Spleen (tissue), 7 donors: ENCODE data around the gene DSG4.

ENCODE experiments used
- POLR2A ChIP-seq, 3 donors: fragments of 450-650 bp; IDR thresholded peaks; one replicate each; pipeline ENCODE4 v1.5.1; 2017; ENCODE audit warnings: antibody characterized with exemption in 3 of 3, mild to moderate bottlenecking in 1 of 3
- POLR2AphosphoS5 ChIP-seq, 3 donors: sonication (generic); formaldehyde crosslinking; IDR thresholded peaks; one replicate each; pipeline ENCODE4 v1.5.1; 2017; ENCODE audit warnings: antibody characterized with exemption in 3 of 3
- TF ChIP-seq, protein P1 (sequence below), 11 experiments: fragments of 200-600 bp in 7 of 11; fragments of 450-650 bp in 4 of 11; sonication (generic) in 4 of 11; IDR thresholded peaks in 8 of 11; conservative IDR thresholded peaks in 3 of 11; 1 replicate in 7 of 11; 2 replicates in 4 of 11; pipeline versions ENCODE4 v1.4.0 to v1.8.0; 2016 to 2021; ENCODE audit warnings: antibody characterized with exemption in 11 of 11, inconsistent platforms in 4 of 11, mild to moderate bottlenecking in 1 of 11
- donor health status: DM: no; HTN: no; CAD: no; lungs with moderate emphysema.
- donor health status: DM: no; HTN: no; CAD: no.
- donor health status: DM: no; HTN: no; CAD: no.

DNA sequence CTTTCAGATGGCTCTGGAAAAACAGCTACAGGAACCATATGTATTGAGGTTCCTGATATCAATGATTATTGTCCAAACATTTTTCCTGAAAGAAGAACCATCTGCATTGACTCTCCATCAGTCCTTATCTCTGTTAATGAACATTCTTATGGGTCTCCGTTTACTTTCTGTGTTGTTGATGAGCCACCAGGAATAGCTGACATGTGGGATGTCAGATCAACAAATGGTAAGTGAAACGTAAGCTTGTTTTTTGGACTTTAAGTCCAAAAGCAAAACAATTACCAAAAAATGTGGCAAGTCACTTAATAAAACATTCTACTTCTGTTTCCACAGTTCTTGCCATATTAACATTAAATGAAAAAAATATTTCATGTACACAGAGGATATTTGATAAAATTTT, 26.8 kb downstream of the DSG4 start:
- TF ChIP-seq, protein P1, sequence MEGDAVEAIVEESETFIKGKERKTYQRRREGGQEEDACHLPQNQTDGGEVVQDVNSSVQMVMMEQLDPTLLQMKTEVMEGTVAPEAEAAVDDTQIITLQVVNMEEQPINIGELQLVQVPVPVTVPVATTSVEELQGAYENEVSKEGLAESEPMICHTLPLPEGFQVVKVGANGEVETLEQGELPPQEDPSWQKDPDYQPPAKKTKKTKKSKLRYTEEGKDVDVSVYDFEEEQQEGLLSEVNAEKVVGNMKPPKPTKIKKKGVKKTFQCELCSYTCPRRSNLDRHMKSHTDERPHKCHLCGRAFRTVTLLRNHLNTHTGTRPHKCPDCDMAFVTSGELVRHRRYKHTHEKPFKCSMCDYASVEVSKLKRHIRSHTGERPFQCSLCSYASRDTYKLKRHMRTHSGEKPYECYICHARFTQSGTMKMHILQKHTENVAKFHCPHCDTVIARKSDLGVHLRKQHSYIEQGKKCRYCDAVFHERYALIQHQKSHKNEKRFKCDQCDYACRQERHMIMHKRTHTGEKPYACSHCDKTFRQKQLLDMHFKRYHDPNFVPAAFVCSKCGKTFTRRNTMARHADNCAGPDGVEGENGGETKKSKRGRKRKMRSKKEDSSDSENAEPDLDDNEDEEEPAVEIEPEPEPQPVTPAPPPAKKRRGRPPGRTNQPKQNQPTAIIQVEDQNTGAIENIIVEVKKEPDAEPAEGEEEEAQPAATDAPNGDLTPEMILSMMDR (IDR thresholded peaks at IDR 0.05 in 8 of 11, conservative IDR thresholded peaks at IDR 0.05 in 3 of 11), result no peak
- TF ChIP-seq POLR2AphosphoS5 (IDR thresholded peaks at IDR 0.05) (no peak), POLR2A (IDR thresholded peaks at IDR 0.05) (no peak)
